Left ventricle myocardium inferior (tissue), 1 donor: ENCODE data around the gene EFCAB8. TPM values are rescaled to one million over a fixed set of nuclear protein-coding genes. Genes with fewer than 3 reads are reported as not detected.

Experiments
- DNase-seq: peaks from one replicate; pipeline ENCODE4 v3.0.0-alpha.2; 2020
- H3K27ac ChIP-seq: fragments of 200-600 bp; replicated peaks from 2 replicates; pipeline ENCODE4 v1.8.0; 2021
- H3K27me3 ChIP-seq: fragments of 200-600 bp; 2 replicates; pipeline ENCODE4 v1.8.0; 2021; ENCODE audit warnings: low read depth
- H3K36me3 ChIP-seq: fragments of 200-600 bp; 2 replicates; pipeline ENCODE4 v1.8.0; 2021
- H3K4me1 ChIP-seq: fragments of 200-600 bp; 2 replicates; pipeline ENCODE4 v1.8.0; 2021
- H3K4me3 ChIP-seq: fragments of 200-600 bp; 2 replicates; pipeline ENCODE4 v1.8.0; 2021; ENCODE audit warnings: mild to moderate bottlenecking, moderate library complexity
- H3K9me3 ChIP-seq: fragments of 200-600 bp; replicated peaks from 2 replicates; pipeline ENCODE4 v1.8.0; 2021
- CTCF ChIP-seq: fragments of 200-600 bp; IDR thresholded peaks from 2 replicates; pipeline ENCODE4 v1.8.0; 2021; ENCODE audit warnings: antibody characterized with exemption, mild to moderate bottlenecking, borderline replicate concordance
- intact Hi-C: fragments of 100-400 bp; cut with micrococcal nuclease; formaldehyde crosslinking; loops from one replicate; pipeline ENCODE4 v1.11.0; 2022
- total RNA-seq: library from RNA; stranded (reverse); fragmentation: NEBNext Ultra II Directional; extraction: Animal tissue kit (Norgen Biotek cat#: 25700); gene quantifications from one replicate; pipeline ENCODE4 v1.2.1, GENCODE V29; 2021
- donor health status: DM: no; HTN: yes; CAD: no; lungs with severe emphysema.

Gene EFCAB8
- total RNA-seq, 1 donor from 2014 or later = not detected

GRCh38 chr20:32984631-32985354, 126.1 kb downstream of the EFCAB8 start:
- H3K4me3 ChIP-seq = no peak overlapping the region
- peaks cover 16% of the 10 kb centered on the region for H3K4me1 ChIP-seq
- no peak for DNase-seq
- no peaks in the 10 kb centered on the region for H3K9me3 ChIP-seq
- no peak for TF ChIP-seq CTCF
- H3K36me3 ChIP-seq = no peaks in the 10 kb centered on the region
- intact Hi-C loops = no loop called here
- H3K27ac ChIP-seq = no peak overlapping the region
- peaks cover 5% of the 10 kb centered on the region for H3K27me3 ChIP-seq

- no peak for DNase-seq
- Histone ChIP-seq H3K27ac (no peak overlapping the region), H3K36me3 (no peaks in the 10 kb centered on the region), H3K9me3 (no peaks in the 10 kb centered on the region), H3K4me3 (no peak overlapping the region), H3K4me1 (peaks cover 16% of the 10 kb centered on the region), H3K27me3 (peaks cover 5% of the 10 kb centered on the region)
- intact Hi-C loops = no loop called here
- TF ChIP-seq CTCF = no peak
Observed at GRCh38 chr20:32985596-32985995, 126.9 kb downstream of the EFCAB8 start.

GRCh38 chr20:32986331-32986966, 127.7 kb downstream of the EFCAB8 start:
- no peak for DNase-seq
- no peak for TF ChIP-seq CTCF
- H3K27me3 ChIP-seq = peaks cover 5% of the 10 kb centered on the region

GRCh38 chr20:32987044-32987825, 128.5 kb downstream of the EFCAB8 start:
- Histone ChIP-seq H3K27me3 (peaks cover 5% of the 10 kb centered on the region), H3K4me1 (peaks cover 15% of the 10 kb centered on the region), H3K9me3 (no peaks in the 10 kb centered on the region), H3K36me3 (no peaks in the 10 kb centered on the region), H3K4me3 (no peak overlapping the region), H3K27ac (peak overlapping the region; percentile 21)
- TF ChIP-seq CTCF = no peak
- no peak for DNase-seq
- intact Hi-C loops = no loop called here

More at GRCh38 chr20:32986331-32986966, 127.7 kb downstream of the EFCAB8 start:
- Histone ChIP-seq H3K4me1 (peaks cover 16% of the 10 kb centered on the region), H3K9me3 (no peaks in the 10 kb centered on the region), H3K36me3 (no peaks in the 10 kb centered on the region), H3K4me3 (no peak overlapping the region), H3K27ac (no peak overlapping the region)
- intact Hi-C loops = no loop called here

- peak; percentile 48 for DNase-seq
- no peak overlapping the region for H3K4me3 ChIP-seq
- H3K27me3 ChIP-seq = peaks cover 5% of the 10 kb centered on the region
- intact Hi-C loops = no loop called here
- no peaks in the 10 kb centered on the region for H3K36me3 ChIP-seq
- H3K9me3 ChIP-seq = no peaks in the 10 kb centered on the region
- H3K4me1 ChIP-seq = peaks cover 8% of the 10 kb centered on the region
- peak overlapping the region; percentile 48 for H3K27ac ChIP-seq
- TF ChIP-seq CTCF = no peak
Observed at GRCh38 chr20:32988008-32988407, 129.3 kb downstream of the EFCAB8 start.
